ENCODE data around the gene PDGFD. TPM values are rescaled to one million over a fixed set of nuclear protein-coding genes. Genes with fewer than 3 reads are reported as not detected.

Gene PDGFD
- not detected in 2 replicates for total RNA-seq (2014; rRNA removed; shearing (Covaris generic))

DNA sequence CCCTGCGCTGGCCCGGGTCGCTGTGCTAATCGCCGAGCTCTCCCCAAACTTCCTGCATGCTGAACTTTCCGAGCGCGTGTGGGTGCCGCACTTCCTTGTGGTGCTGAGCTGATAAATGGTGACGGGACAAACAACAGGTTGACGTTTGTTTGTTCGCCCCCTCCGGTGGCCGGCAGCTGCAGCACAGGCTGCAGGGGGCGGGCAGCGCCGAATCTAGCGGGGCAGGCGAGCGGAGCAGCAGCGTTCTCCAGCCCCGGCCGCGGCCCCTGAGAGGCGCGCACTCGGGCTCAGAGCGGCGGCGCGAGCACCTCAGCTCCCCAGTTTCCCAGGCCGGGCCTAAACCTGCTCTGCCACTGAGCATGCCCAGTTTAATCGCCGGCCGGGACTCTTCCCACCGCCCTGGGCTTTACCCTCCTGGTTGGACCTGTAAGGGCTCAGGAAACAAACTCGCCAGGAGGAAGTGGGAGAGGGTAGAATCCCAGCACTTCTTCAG is at the start of gene PDGFD:
PDGFD (minus strand) TSS at position 120 of the 493 bp plus-strand sequence.
- peak; percentile 1 for DNase-seq (ENCODE audit: low read depth)

- no peak for DNase-seq (ENCODE audit: low read depth)
These were observed 43.0 kb upstream of the PDGFD start for GRCh38 chr11:104206936-104207335.

- no peak for DNase-seq (ENCODE audit: low read depth)
These were observed 41.9 kb upstream of the PDGFD start for GRCh38 chr11:104205838-104206237.

- no peak for DNase-seq (ENCODE audit: low read depth)
These were observed 36.7 kb upstream of the PDGFD start for GRCh38 chr11:104200688-104201087.

DNA sequence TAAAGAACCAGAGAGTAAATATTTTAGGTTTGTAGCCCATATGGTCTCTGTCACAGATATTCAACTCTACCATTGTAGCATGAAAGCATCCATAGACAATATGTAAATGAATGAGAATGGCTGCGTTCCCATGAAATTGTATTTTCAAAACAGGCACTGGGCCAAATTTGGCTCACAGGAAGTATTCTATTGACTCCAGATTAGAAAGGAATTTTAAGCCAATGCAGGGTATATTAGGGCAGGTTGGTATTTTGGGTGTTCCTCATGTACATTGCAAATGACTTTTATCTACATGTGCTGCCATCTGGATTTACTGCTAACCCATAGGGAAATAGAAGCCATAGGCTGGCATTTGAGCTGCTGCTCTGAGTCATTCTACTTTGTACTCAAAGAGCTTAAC is 35.1 kb upstream of the PDGFD start:
- DNase-seq (ENCODE audit: low read depth): no peak

DNA sequence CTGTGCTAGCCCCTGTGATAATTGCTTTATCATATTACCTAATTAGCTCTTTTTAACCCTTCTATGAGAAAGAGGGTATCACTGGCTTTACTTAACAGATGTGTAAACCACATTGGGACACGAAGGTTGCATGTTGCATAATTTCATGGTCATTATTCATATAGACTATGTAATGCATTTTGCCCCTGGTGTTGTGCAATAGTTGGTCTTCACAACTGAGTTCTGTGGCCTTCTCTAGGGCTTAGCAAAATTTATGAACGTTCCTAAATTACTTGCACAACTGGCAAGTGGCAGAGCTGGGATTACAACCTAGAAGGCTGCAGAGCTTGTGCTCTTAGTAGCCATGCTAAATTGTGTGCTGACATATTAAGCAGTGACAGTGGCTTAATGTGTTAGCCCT is 34.6 kb upstream of the PDGFD start:
- DNase-seq (ENCODE audit: low read depth): no peak

DNA sequence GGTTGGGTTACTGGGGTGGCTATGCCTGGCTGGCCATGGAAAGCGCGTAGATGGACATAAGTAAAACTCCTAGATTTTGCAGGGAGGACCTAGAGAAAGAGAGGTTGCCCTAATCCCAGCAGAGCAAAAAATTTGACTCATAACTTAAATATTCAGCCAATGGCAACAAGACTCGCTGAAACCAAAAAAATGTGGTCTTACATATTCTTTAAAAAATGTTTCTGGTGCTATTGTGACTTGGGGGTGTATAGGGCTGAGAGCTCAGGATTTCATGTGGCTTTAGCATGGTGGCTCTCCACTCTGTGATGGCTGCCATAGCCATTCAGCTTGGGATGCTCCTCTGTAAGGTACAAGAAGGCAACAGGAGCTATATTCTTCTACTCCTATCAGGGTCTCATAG is 27.2 kb upstream of the PDGFD start:
- no peak for DNase-seq (ENCODE audit: low read depth)

DNA sequence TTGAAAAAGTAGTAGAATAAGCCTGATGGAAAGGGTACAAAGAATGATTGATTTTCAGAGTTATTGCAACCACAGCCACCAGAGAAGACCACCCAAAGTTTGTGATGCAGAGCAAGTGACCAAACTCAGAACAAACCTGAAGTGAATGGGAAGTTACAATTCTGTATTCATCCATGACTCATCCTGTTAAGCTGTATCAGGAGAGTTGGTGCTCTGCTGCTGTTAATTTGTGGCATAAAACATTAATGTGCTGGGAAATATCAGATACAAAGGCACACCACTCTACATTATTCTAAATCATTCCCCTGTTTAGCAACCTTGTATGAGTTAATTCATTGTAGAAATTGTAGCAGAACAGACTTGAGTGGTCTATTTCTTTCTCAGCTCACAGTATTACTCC is 19.6 kb upstream of the PDGFD start:
- DNase-seq (ENCODE audit: low read depth): no peak

DNA sequence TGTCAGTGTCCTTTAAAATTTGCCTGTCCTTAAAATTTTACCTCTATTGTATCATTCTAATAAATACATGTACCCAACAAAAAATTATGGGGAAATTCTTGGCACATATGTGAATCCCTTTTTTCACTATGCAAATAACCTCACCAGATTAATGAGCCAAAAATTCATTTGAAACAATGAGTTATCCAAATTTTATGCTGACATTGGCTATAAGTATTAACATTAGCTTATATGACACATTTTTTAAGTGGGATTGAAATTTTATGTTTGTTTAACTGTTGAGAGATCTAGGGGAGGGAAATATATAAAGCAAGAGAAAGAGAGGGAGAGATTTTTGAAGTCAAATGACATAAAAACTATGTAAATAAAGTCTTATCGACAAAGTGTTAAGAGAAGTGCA is 11.8 kb upstream of the PDGFD start:
- DNase-seq (ENCODE audit: low read depth): no peak

GRCh38 chr11:104169091-104169490 is 5.1 kb upstream of the PDGFD start:
- no peak for DNase-seq (ENCODE audit: low read depth)

DNA sequence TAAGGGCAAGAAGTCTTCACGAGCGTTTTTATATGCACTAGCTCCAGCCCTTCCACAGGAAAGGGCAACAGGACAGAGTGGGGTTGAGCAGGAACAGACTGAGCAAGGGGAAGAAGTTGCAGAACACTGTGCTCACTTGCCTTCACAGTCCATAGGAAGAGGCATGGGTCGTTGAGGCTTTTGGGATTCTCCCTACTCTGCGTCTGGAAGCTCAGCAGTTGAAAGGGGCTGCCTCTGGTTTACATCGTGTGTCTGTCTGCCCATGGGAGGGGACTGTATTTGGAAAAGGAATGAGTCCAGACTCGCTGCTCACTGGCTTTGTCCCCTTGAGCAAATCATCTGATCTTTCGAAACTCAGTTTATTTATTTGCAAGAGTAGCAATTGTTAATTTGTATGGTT is 1.1 kb upstream of the PDGFD start:
- no peak for DNase-seq (ENCODE audit: low read depth)

GRCh38 chr11:104163100-104164027 is 583 bp downstream of the PDGFD start:
- no peak for DNase-seq (ENCODE audit: low read depth)

DNA sequence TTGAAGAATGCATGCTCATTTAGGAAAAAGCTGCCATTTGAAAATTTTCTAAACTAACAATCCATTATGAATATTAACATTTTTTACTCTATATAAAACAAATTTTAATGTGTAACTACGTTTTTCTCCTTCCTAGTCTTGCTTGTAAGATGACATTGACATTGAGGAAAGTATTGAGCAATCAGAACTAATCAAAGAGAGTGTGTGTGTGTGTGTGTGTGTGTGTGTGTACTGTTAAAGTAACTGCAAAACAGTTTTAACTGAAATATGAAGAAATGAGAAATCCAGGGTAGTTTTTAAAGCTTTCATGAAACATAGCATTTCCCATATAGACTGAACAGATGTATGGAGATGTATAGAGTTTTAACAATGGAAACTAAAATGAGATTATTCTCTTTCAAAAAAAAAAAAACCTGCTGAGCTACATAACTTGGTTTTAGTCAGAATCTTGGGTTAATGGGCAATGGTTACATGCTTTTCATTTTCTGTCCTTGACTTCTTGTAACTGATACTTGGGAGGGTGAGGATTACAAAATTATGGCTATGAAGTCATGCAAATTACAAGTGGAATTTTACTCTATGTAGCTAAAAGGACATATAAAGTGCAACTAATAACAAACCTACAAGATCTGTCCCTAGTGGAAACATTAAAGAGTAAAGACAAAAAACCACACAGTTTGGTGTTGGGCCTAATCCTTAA is 2.0 kb downstream of the PDGFD start:
- DNase-seq (ENCODE audit: low read depth): no peak

DNA sequence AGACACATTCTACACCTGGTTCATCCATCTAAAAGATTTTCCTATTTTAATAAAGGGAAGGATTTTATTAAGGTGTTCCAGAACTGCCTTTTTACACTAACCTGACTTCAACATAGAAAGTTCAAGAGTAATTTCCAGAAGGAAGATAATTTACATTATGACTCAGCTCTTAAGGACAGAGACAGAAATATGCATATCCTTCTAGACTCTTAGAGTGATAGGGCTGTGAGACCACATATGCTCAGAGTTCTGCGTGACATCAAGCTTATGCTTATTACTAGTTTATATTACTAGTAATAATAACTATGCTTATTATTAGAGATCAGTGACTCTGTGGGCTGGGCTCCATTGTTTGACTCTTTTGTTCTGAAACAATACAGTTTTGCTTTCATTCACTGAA is 4.6 kb downstream of the PDGFD start:
- DNase-seq (ENCODE audit: low read depth): no peak

DNA sequence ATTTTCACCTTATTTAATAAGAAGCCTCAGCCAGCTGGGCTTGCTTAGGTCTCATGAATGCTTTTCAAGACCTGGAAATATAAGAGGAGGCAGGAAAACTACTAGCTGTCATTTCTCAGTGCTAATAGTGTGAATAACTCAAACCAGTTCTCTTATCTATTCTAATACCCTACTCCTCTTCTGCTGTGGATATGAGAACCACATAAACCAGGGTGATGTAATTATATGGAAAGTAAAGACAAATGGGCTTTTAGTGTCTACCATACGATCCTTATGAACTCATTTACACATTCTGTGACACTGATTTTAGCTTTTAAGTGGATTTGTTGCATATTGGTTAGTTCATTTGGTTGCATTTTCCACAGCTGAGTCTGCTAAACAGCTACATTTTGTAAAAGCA is 8.6 kb downstream of the PDGFD start:
- DNase-seq (ENCODE audit: low read depth): no peak

GRCh38 chr11:104154296-104154695 is 9.7 kb downstream of the PDGFD start:
- DNase-seq (ENCODE audit: low read depth): no peak

GRCh38 chr11:104152941-104153505 is 10.9 kb downstream of the PDGFD start:
- no peak for DNase-seq (ENCODE audit: low read depth)

DNA sequence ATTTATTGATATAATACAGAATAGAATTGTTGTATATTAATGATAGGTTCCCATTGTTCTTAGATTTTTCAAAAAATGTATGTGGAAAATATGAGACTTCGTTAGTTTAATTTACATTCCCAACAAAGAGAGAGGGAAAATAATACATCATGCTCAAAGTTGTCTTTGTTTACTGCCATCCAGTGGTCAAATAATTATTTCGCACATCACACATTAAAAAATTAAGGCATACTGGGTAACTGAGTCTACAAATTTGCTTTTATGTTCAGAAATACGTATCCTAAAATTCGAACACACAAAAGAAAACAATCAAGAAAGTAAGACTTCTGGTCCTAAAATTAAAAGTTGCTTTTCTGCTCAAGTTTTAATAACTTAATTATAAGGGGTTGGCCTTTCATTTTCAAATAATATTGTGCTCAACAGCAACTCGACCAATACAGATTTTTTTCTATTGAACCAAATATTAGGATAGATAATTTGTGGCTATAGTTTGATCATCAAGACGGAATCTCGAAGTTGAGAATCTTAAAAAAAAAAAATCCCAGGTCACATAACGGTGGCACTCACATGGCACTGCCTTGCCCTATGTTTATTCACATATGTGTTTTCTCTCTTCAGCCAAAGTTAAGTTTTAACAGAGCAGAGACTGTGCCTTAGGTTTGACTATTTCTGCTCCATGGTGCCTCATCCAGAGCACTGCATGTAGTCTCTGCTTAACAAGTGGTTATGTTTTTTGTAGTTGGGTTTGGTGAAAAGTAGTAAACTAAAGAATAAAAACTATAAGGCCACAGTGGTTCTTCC is 12.3 kb downstream of the PDGFD start:
- DNase-seq (ENCODE audit: low read depth): no peak

- no peak for DNase-seq (ENCODE audit: low read depth)
These were observed 15.2 kb downstream of the PDGFD start for GRCh38 chr11:104148706-104149105.

- no peak for DNase-seq (ENCODE audit: low read depth)
These were observed 15.9 kb downstream of the PDGFD start for GRCh38 chr11:104148074-104148473.

GRCh38 chr11:104146943-104147342 is 17.0 kb downstream of the PDGFD start:
- no peak for DNase-seq (ENCODE audit: low read depth)

GRCh38 chr11:104146421-104146820 is 17.5 kb downstream of the PDGFD start:
- no peak for DNase-seq (ENCODE audit: low read depth)
